GM12864 (cell line): ENCODE results near the gene LEFTY1.

Experiments used
- DNase-seq: peaks from one replicate; pipeline ENCODE4 v3.0.0-alpha.2; 2011; ENCODE audit warnings: low read depth
- H3K4me3 ChIP-seq: 2 replicates; pipeline ENCODE4 v1.5.1; 2011; ENCODE audit warnings: mild to moderate bottlenecking, low read depth, low read length, control low read depth
- TF ChIP-seq, protein P1 (sequence below): IDR thresholded peaks from 2 replicates; pipeline ENCODE4 v1.5.1; 2011; ENCODE audit warnings: low read depth, mild to moderate bottlenecking, moderate library complexity, low read length, control low read depth, inconsistent platforms; ENCODE audit errors: missing control alignments

Gene LEFTY1

GRCh38 chr1:225870911-225871310 is 18.0 kb downstream of the LEFTY1 start:
- no peak overlapping the region for H3K4me3 ChIP-seq
- TF ChIP-seq, protein P1, sequence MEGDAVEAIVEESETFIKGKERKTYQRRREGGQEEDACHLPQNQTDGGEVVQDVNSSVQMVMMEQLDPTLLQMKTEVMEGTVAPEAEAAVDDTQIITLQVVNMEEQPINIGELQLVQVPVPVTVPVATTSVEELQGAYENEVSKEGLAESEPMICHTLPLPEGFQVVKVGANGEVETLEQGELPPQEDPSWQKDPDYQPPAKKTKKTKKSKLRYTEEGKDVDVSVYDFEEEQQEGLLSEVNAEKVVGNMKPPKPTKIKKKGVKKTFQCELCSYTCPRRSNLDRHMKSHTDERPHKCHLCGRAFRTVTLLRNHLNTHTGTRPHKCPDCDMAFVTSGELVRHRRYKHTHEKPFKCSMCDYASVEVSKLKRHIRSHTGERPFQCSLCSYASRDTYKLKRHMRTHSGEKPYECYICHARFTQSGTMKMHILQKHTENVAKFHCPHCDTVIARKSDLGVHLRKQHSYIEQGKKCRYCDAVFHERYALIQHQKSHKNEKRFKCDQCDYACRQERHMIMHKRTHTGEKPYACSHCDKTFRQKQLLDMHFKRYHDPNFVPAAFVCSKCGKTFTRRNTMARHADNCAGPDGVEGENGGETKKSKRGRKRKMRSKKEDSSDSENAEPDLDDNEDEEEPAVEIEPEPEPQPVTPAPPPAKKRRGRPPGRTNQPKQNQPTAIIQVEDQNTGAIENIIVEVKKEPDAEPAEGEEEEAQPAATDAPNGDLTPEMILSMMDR, result no peak
- no peak for DNase-seq

GRCh38 chr1:225868631-225869330 is 20.2 kb downstream of the LEFTY1 start:
- DNase-seq, result no peak
- H3K4me3 ChIP-seq, result no peak overlapping the region
- TF ChIP-seq, protein P1, result no peak

- TF ChIP-seq, protein P1, result no peak
- H3K4me3 ChIP-seq, result no peak overlapping the region
- DNase-seq, result no peak
These were observed 22.0 kb downstream of the LEFTY1 start for GRCh38 chr1:225866981-225867380.

- TF ChIP-seq, protein P1, result no peak
- no peak overlapping the region for H3K4me3 ChIP-seq
- no peak for DNase-seq
These were observed 22.7 kb downstream of the LEFTY1 start for GRCh38 chr1:225866061-225866837.

- TF ChIP-seq, protein P1, result no peak
- DNase-seq, result no peak
- no peak overlapping the region for H3K4me3 ChIP-seq
These were observed 23.4 kb downstream of the LEFTY1 start for GRCh38 chr1:225865514-225865913.

DNA sequence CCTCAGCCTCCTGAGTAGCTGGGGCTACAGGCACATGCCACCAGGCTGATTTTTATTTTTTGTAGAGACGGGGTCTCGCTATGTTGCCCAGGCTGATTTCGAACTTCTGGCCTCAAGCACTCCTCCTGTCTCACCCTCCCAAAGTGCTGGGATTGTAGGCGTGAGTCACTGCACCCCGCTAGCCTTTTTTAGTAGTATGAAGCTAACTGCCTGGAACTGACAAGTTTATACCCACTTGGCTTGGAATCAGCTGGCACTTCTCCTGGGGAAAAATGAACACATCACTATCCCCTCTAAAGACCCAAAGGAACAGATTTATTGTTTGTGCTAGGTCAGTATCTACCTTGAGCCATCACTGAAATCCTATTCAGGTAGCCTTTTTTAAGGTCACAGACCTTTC is 25.8 kb downstream of the LEFTY1 start:
- H3K4me3 ChIP-seq, result no peak overlapping the region
- no peak for DNase-seq
- TF ChIP-seq, protein P1, result no peak
